Spleen (tissue), 7 donors: Measurements from ENCODE around the gene PAX3.

Source experiments
- POLR2A ChIP-seq, 3 donors: fragments of 450-650 bp; IDR thresholded peaks; one replicate each; pipeline ENCODE4 v1.5.1; 2017; ENCODE audit warnings: antibody characterized with exemption in 3 of 3, mild to moderate bottlenecking in 1 of 3
- TF ChIP-seq, protein P1 (sequence below), 11 experiments: fragments of 200-600 bp in 7 of 11; fragments of 450-650 bp in 4 of 11; sonication (generic) in 4 of 11; IDR thresholded peaks in 8 of 11; conservative IDR thresholded peaks in 3 of 11; 1 replicate in 7 of 11; 2 replicates in 4 of 11; pipeline versions ENCODE4 v1.4.0 to v1.8.0; 2016 to 2021; ENCODE audit warnings: antibody characterized with exemption in 11 of 11, inconsistent platforms in 4 of 11, mild to moderate bottlenecking in 1 of 11
- donor health status: DM: no; HTN: no; CAD: no; lungs with moderate emphysema.
- donor health status: DM: no; HTN: no; CAD: no.
- donor health status: DM: no; HTN: no; CAD: no.

DNA sequence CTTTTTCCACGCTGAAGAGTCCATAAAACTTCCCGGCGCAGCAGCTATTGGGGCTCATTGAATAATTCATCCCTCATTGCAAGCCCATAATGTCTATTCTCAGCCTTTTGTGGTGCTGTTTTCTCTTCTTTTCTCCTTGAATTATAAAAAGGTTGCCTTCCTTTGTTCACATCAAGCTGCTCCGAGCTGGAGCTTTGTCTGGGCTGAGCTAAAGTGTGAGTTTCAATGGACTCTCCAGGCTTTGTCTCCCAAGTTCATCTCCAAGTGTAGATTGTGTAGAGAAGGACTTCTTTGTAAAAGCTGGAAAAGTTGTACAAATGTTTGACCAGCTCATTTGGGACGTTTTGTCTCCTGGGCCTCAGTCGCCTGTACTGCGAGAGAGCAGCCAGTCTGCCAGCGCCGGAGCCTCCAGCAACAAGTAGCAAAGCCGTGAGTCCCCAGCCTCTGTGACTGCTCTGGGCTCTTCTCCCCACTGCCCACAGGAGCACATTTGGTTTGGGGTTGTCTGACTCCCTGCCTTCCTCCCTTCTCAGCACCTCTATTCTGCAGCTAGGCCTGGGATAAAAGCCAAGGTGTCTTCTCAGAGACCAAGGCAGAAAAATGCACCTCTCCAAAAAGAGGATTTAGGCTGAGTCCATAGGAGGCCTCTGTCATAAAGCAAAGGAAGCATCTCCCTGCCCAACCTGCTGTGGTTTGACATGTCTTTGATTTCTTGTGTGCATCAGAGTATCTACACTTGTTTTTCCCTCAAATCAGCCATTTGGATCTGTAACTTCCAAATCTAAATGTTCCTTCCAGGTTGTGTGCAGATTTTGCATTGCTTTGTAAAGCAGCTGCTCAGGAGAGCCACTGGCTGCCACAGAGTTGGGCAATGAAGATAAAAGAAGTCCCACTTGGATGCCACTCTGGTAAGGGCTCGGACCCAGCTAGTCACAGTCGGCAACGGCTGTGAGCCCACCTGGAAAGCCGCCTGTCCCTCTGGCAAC, 6.4 kb downstream of the PAX3 start:
- no peak for TF ChIP-seq POLR2A (IDR thresholded peaks at IDR 0.05)
- TF ChIP-seq, protein P1, sequence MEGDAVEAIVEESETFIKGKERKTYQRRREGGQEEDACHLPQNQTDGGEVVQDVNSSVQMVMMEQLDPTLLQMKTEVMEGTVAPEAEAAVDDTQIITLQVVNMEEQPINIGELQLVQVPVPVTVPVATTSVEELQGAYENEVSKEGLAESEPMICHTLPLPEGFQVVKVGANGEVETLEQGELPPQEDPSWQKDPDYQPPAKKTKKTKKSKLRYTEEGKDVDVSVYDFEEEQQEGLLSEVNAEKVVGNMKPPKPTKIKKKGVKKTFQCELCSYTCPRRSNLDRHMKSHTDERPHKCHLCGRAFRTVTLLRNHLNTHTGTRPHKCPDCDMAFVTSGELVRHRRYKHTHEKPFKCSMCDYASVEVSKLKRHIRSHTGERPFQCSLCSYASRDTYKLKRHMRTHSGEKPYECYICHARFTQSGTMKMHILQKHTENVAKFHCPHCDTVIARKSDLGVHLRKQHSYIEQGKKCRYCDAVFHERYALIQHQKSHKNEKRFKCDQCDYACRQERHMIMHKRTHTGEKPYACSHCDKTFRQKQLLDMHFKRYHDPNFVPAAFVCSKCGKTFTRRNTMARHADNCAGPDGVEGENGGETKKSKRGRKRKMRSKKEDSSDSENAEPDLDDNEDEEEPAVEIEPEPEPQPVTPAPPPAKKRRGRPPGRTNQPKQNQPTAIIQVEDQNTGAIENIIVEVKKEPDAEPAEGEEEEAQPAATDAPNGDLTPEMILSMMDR (IDR thresholded peaks at IDR 0.05 in 8 of 11, conservative IDR thresholded peaks at IDR 0.05 in 3 of 11), result no peak
